ENCODE data around the gene DUSP14. TPM values are rescaled to one million over a fixed set of nuclear protein-coding genes. Genes with fewer than 3 reads are reported as not detected.

DUSP14 gene
- total RNA-seq, 2 experiments from 2014 or later, result 14.6 to 16.3 TPM

- no peak overlapping the region for H3K4me3 Mint-ChIP-seq
- POLR2A ChIA-PET, result no interaction called here
- CTCF ChIA-PET, result interaction anchor here (0.8 to 2.3 kb wide), 7 partner anchors 8 to 289 kb away, joined by 3 to 13 read pairs (median 4); partner anchors contain the start of gene SYNRG
- H3K9me3 Mint-ChIP-seq, result no peaks in the 10 kb centered on the region
- DNase-seq, result no peak
- no peaks in the 10 kb centered on the region for H3K27me3 Mint-ChIP-seq
- H3K36me3 Mint-ChIP-seq (ENCODE audit: low read depth), result peaks cover 68% of the 10 kb centered on the region
- H3K27ac Mint-ChIP-seq, result no peak overlapping the region
- H3K4me1 Mint-ChIP-seq, result peaks cover 5% of the 10 kb centered on the region
Measured at GRCh38 chr17:37527249-37527851, 37.7 kb downstream of the DUSP14 start.

- CTCF ChIA-PET, result no interaction called here
- Mint-ChIP-seq H3K4me1 (no peaks in the 10 kb centered on the region), H3K9me3 (no peaks in the 10 kb centered on the region), H3K27ac (no peak overlapping the region), H3K36me3 (ENCODE audit: low read depth) (peaks cover 57% of the 10 kb centered on the region), H3K4me3 (no peak overlapping the region), H3K27me3 (no peaks in the 10 kb centered on the region)
- DNase-seq, result no peak
- POLR2A ChIA-PET, result no interaction called here
Measured at GRCh38 chr17:37530420-37530819, 40.7 kb downstream of the DUSP14 start.

GRCh38 chr17:37532756-37533155, 43.1 kb downstream of the DUSP14 start:
- POLR2A ChIA-PET, result no interaction called here
- Mint-ChIP-seq H3K9me3 (no peaks in the 10 kb centered on the region), H3K4me3 (no peak overlapping the region), H3K27me3 (no peaks in the 10 kb centered on the region), H3K27ac (no peak overlapping the region), H3K4me1 (no peaks in the 10 kb centered on the region), H3K36me3 (ENCODE audit: low read depth) (peaks cover 64% of the 10 kb centered on the region)
- DNase-seq, result no peak
- CTCF ChIA-PET, result no interaction called here

GRCh38 chr17:37535906-37536305, 46.2 kb downstream of the DUSP14 start:
- no peaks in the 10 kb centered on the region for H3K27me3 Mint-ChIP-seq
- H3K9me3 Mint-ChIP-seq, result no peaks in the 10 kb centered on the region
- ChIA-PET CTCF (interaction anchor here (1.5 kb wide), 1 partner anchor 163 kb away, joined by 4 read pairs; no protein-coding TSS in a partner anchor), POLR2A (no interaction called here)
- no peaks in the 10 kb centered on the region for H3K4me1 Mint-ChIP-seq
- no peak overlapping the region for H3K27ac Mint-ChIP-seq
- no peak overlapping the region for H3K4me3 Mint-ChIP-seq
- H3K36me3 Mint-ChIP-seq (ENCODE audit: low read depth), result peaks cover 61% of the 10 kb centered on the region
- no peak for DNase-seq

GRCh38 chr17:37538981-37539659, 49.4 kb downstream of the DUSP14 start:
- H3K4me3 Mint-ChIP-seq, result no peak overlapping the region
- POLR2A ChIA-PET, result no interaction called here
- no peak overlapping the region for H3K27ac Mint-ChIP-seq
- DNase-seq, result no peak
- H3K36me3 Mint-ChIP-seq (ENCODE audit: low read depth), result peaks cover 77% of the 10 kb centered on the region
- no peaks in the 10 kb centered on the region for H3K9me3 Mint-ChIP-seq
- H3K27me3 Mint-ChIP-seq, result no peaks in the 10 kb centered on the region
- CTCF ChIA-PET, result interaction anchor here (1.9 kb wide), 1 partner anchor 30 kb away, joined by 4 read pairs; no protein-coding TSS in a partner anchor
- H3K4me1 Mint-ChIP-seq, result peaks cover 5% of the 10 kb centered on the region

GRCh38 chr17:37541880-37542660, 52.4 kb downstream of the DUSP14 start:
- POLR2A ChIA-PET, result no interaction called here
- Mint-ChIP-seq H3K36me3 (ENCODE audit: low read depth) (peaks cover 70% of the 10 kb centered on the region), H3K27ac (no peak overlapping the region), H3K27me3 (no peaks in the 10 kb centered on the region), H3K4me1 (peaks cover 5% of the 10 kb centered on the region), H3K9me3 (no peaks in the 10 kb centered on the region), H3K4me3 (no peak overlapping the region)
- CTCF ChIA-PET, result no interaction called here
- no peak for DNase-seq

- H3K27ac Mint-ChIP-seq, result no peak overlapping the region
- H3K4me3 Mint-ChIP-seq, result no peak overlapping the region
- ChIA-PET POLR2A (interaction anchor here (1.2 kb wide), 1 partner anchor 10 kb away, joined by 4 read pairs; no protein-coding TSS in a partner anchor), CTCF (interaction anchor here (0.6 kb wide), 1 partner anchor 41 kb away, joined by 3 read pairs; no protein-coding TSS in a partner anchor)
- peaks cover 61% of the 10 kb centered on the region for H3K36me3 Mint-ChIP-seq (ENCODE audit: low read depth)
- H3K4me1 Mint-ChIP-seq, result peaks cover 6% of the 10 kb centered on the region
- H3K9me3 Mint-ChIP-seq, result no peaks in the 10 kb centered on the region
- DNase-seq, result no peak
- H3K27me3 Mint-ChIP-seq, result no peaks in the 10 kb centered on the region
Measured at GRCh38 chr17:37543637-37544052, 54.0 kb downstream of the DUSP14 start.

GRCh38 chr17:37545486-37545885, 55.8 kb downstream of the DUSP14 start:
- Mint-ChIP-seq H3K27ac (no peak overlapping the region), H3K4me3 (no peak overlapping the region), H3K36me3 (ENCODE audit: low read depth) (peaks cover 60% of the 10 kb centered on the region), H3K4me1 (peaks cover 8% of the 10 kb centered on the region), H3K27me3 (no peaks in the 10 kb centered on the region), H3K9me3 (no peaks in the 10 kb centered on the region)
- ChIA-PET CTCF (no interaction called here), POLR2A (interaction anchor here (0.8 kb wide), 1 partner anchor 29 kb away, joined by 3 read pairs; no protein-coding TSS in a partner anchor)
- DNase-seq, result no peak

GRCh38 chr17:37546302-37546701, 56.6 kb downstream of the DUSP14 start:
- no peak overlapping the region for H3K4me3 Mint-ChIP-seq
- H3K4me1 Mint-ChIP-seq, result peaks cover 11% of the 10 kb centered on the region
- no peak overlapping the region for H3K27ac Mint-ChIP-seq
- no peak for DNase-seq
- peaks cover 61% of the 10 kb centered on the region for H3K36me3 Mint-ChIP-seq (ENCODE audit: low read depth)
- no peaks in the 10 kb centered on the region for H3K27me3 Mint-ChIP-seq
- ChIA-PET POLR2A (no interaction called here), CTCF (no interaction called here)
- H3K9me3 Mint-ChIP-seq, result no peaks in the 10 kb centered on the region

GRCh38 chr17:37547986-37548385, 58.3 kb downstream of the DUSP14 start:
- CTCF ChIA-PET, result no interaction called here
- Mint-ChIP-seq H3K27me3 (no peaks in the 10 kb centered on the region), H3K36me3 (ENCODE audit: low read depth) (peaks cover 55% of the 10 kb centered on the region), H3K4me3 (no peak overlapping the region), H3K27ac (no peak overlapping the region), H3K9me3 (no peaks in the 10 kb centered on the region), H3K4me1 (peaks cover 12% of the 10 kb centered on the region)
- POLR2A ChIA-PET, result no interaction called here
- no peak for DNase-seq

GRCh38 chr17:37551788-37552187, 62.1 kb downstream of the DUSP14 start:
- no peaks in the 10 kb centered on the region for H3K27me3 Mint-ChIP-seq
- no peak for DNase-seq
- no peak overlapping the region for H3K4me3 Mint-ChIP-seq
- H3K27ac Mint-ChIP-seq, result no peak overlapping the region
- no peaks in the 10 kb centered on the region for H3K9me3 Mint-ChIP-seq
- ChIA-PET CTCF (interaction anchor here (0.6 to 1.5 kb wide), 2 partner anchors 36 to 264 kb away, joined by 3 to 4 read pairs; no protein-coding TSS in a partner anchor), POLR2A (no interaction called here)
- peaks cover 58% of the 10 kb centered on the region for H3K36me3 Mint-ChIP-seq (ENCODE audit: low read depth)
- peaks cover 11% of the 10 kb centered on the region for H3K4me1 Mint-ChIP-seq

- H3K9me3 Mint-ChIP-seq, result no peaks in the 10 kb centered on the region
- H3K36me3 Mint-ChIP-seq (ENCODE audit: low read depth), result peaks cover 62% of the 10 kb centered on the region
- H3K4me1 Mint-ChIP-seq, result peaks cover 9% of the 10 kb centered on the region
- no peaks in the 10 kb centered on the region for H3K27me3 Mint-ChIP-seq
- ChIA-PET CTCF (no interaction called here), POLR2A (interaction anchor here (1.4 kb wide), 1 partner anchor 9 kb away, joined by 4 read pairs; no protein-coding TSS in a partner anchor)
- no peak overlapping the region for H3K4me3 Mint-ChIP-seq
- no peak overlapping the region for H3K27ac Mint-ChIP-seq
- DNase-seq, result no peak
Measured at GRCh38 chr17:37553401-37553966, 63.8 kb downstream of the DUSP14 start.

GRCh38 chr17:37555386-37555785, 65.7 kb downstream of the DUSP14 start:
- ChIA-PET POLR2A (no interaction called here), CTCF (interaction anchor here (0.6 to 1.4 kb wide), 3 partner anchors 14 to 342 kb away, joined by 3 to 5 read pairs (median 4); no protein-coding TSS in a partner anchor)
- no peak overlapping the region for H3K4me3 Mint-ChIP-seq
- no peaks in the 10 kb centered on the region for H3K27me3 Mint-ChIP-seq
- H3K4me1 Mint-ChIP-seq, result peaks cover 8% of the 10 kb centered on the region
- no peaks in the 10 kb centered on the region for H3K9me3 Mint-ChIP-seq
- no peak for DNase-seq
- H3K36me3 Mint-ChIP-seq (ENCODE audit: low read depth), result peaks cover 65% of the 10 kb centered on the region
- H3K27ac Mint-ChIP-seq, result no peak overlapping the region
